HG02943 (cell line): ENCODE results near the gene AP1B1.

Experiments used
- ATAC-seq: cut with Tn5 transposase; IDR thresholded peaks from one replicate; pipeline ENCODE4 v1.9.1; 2021; ENCODE audit warnings: mild to moderate bottlenecking, low read depth, moderate library complexity; ENCODE audit not compliant: unreplicated experiment

AP1B1 gene

GRCh38 chr22:29302681-29303465 is 85.5 kb downstream of the AP1B1 start:
- ATAC-seq = no peak

GRCh38 chr22:29302402-29302680 is 86.0 kb downstream of the AP1B1 start:
- ATAC-seq = no peak

- ATAC-seq = no peak
Observed at GRCh38 chr22:29301716-29302401, 86.5 kb downstream of the AP1B1 start.

- no peak for ATAC-seq
Observed at GRCh38 chr22:29300807-29301601, 87.4 kb downstream of the AP1B1 start.

GRCh38 chr22:29300467-29300806 is 87.9 kb downstream of the AP1B1 start:
- no peak for ATAC-seq

- ATAC-seq = no peak
Observed at GRCh38 chr22:29299136-29299900, 89.1 kb downstream of the AP1B1 start.

- no peak for ATAC-seq
Observed at GRCh38 chr22:29298641-29299040, 89.7 kb downstream of the AP1B1 start.

GRCh38 chr22:29292379-29292778 is 96.0 kb downstream of the AP1B1 start:
- no peak for ATAC-seq

GRCh38 chr22:29291215-29291614 is 97.2 kb downstream of the AP1B1 start:
- ATAC-seq = no peak

- no peak for ATAC-seq
Observed at GRCh38 chr22:29290061-29290460, 98.3 kb downstream of the AP1B1 start.

GRCh38 chr22:29288837-29289236 is 99.5 kb downstream of the AP1B1 start:
- ATAC-seq = no peak

- ATAC-seq = no peak
Observed at GRCh38 chr22:29284196-29284595, 104.2 kb downstream of the AP1B1 start.

- ATAC-seq = no peak
Observed at GRCh38 chr22:29277927-29278326, 110.4 kb downstream of the AP1B1 start.
